ENCODE results near the gene DARS2. TPM values are rescaled to one million over a fixed set of nuclear protein-coding genes. Genes with fewer than 3 reads are reported as not detected.

DARS2 gene
- total RNA-seq, 1 donor from 2014 or later: 9.5 TPM

DNA sequence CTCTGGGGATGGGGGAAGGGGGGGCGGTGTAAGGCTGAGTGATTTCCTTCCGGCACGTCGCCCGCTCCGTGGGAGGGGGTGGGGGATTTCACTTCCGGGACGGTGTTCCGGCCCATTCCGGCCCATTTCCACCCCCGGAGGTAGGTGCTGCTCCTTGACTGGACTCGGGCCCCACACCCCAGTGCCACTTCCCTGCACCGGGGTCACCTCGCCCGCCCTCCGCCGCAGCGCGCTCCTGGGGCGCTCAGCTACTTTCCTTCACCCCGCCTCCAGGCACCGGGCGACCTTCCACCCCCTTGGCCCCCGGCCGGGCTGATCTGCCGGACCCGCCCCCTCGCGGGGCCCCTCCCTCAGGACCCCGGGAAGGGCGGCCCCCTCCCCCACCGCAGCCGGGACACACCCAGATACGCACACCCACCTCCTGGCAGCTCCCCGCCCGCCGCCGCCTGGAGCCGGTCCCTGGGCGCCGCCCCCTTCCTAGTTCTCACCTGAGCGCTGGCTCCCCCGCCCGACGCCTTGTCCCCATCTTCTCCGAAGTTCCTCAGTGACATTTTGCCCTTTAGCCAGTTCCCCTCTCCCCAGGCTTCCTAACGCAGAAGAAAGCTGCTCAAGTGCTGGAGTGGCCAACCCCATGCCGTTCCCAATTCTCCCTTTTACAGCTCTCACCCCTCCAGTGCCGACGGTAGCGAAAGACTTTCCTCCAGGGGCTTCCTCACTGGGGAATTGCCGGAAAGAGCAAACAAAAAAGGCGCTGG is 44.0 kb downstream of the DARS2 start, which contains the start of gene ZBTB37:
Gene ZBTB37, plus strand, starts transcription at position 115 of the 755 bp plus-strand sequence. CDS start 1,846 bp downstream, outside the sequence.
- peaks cover 37% of the 10 kb centered on the region for H3K36me3 Mint-ChIP-seq (ENCODE audit: low read depth)
- H3K27ac Mint-ChIP-seq (ENCODE audit: unreplicated experiment): peak within 1 kb of the TSS; percentile 98
- DNase-seq (ENCODE audit: low spot score): peak; percentile 96
- H3K27me3 Mint-ChIP-seq (ENCODE audit: low read depth): no peaks in the 10 kb centered on the region
- peaks cover 58% of the 10 kb centered on the region for H3K4me1 Mint-ChIP-seq (ENCODE audit: low read depth)
- TF ChIP-seq, protein P1, sequence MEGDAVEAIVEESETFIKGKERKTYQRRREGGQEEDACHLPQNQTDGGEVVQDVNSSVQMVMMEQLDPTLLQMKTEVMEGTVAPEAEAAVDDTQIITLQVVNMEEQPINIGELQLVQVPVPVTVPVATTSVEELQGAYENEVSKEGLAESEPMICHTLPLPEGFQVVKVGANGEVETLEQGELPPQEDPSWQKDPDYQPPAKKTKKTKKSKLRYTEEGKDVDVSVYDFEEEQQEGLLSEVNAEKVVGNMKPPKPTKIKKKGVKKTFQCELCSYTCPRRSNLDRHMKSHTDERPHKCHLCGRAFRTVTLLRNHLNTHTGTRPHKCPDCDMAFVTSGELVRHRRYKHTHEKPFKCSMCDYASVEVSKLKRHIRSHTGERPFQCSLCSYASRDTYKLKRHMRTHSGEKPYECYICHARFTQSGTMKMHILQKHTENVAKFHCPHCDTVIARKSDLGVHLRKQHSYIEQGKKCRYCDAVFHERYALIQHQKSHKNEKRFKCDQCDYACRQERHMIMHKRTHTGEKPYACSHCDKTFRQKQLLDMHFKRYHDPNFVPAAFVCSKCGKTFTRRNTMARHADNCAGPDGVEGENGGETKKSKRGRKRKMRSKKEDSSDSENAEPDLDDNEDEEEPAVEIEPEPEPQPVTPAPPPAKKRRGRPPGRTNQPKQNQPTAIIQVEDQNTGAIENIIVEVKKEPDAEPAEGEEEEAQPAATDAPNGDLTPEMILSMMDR (IDR thresholded peaks at IDR 0.05): no peak
- peak within 1 kb of the TSS; percentile 91 for H3K4me3 Mint-ChIP-seq (ENCODE audit: unreplicated experiment)
- H3K9me3 Mint-ChIP-seq (ENCODE audit: low read depth): no peaks in the 10 kb centered on the region

DNA sequence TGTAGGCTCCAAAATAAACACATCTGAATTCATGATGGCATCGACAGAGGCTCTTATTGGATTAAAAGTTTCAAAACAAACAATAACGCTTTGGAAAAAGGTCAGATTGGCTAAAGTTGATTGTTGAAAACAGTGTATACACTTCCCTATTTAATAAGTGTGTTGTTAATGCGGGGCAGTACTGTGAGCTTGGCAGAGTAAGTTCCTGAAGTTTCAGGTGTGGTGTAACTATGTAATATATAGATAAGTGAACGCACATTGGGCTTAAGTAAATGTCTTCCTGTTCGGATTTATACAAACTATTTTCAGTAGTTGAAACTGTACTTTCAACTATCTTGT is 44.5 kb downstream of the DARS2 start:
- no peak for DNase-seq (ENCODE audit: low spot score)
- H3K9me3 Mint-ChIP-seq (ENCODE audit: low read depth): no peaks in the 10 kb centered on the region
- peak overlapping the region; percentile 98 for H3K27ac Mint-ChIP-seq (ENCODE audit: unreplicated experiment)
- H3K36me3 Mint-ChIP-seq (ENCODE audit: low read depth): peaks cover 33% of the 10 kb centered on the region
- TF ChIP-seq, protein P1 (IDR thresholded peaks at IDR 0.05): no peak
- peaks cover 54% of the 10 kb centered on the region for H3K4me1 Mint-ChIP-seq (ENCODE audit: low read depth)
- peak overlapping the region; percentile 91 for H3K4me3 Mint-ChIP-seq (ENCODE audit: unreplicated experiment)
- no peaks in the 10 kb centered on the region for H3K27me3 Mint-ChIP-seq (ENCODE audit: low read depth)

DNA sequence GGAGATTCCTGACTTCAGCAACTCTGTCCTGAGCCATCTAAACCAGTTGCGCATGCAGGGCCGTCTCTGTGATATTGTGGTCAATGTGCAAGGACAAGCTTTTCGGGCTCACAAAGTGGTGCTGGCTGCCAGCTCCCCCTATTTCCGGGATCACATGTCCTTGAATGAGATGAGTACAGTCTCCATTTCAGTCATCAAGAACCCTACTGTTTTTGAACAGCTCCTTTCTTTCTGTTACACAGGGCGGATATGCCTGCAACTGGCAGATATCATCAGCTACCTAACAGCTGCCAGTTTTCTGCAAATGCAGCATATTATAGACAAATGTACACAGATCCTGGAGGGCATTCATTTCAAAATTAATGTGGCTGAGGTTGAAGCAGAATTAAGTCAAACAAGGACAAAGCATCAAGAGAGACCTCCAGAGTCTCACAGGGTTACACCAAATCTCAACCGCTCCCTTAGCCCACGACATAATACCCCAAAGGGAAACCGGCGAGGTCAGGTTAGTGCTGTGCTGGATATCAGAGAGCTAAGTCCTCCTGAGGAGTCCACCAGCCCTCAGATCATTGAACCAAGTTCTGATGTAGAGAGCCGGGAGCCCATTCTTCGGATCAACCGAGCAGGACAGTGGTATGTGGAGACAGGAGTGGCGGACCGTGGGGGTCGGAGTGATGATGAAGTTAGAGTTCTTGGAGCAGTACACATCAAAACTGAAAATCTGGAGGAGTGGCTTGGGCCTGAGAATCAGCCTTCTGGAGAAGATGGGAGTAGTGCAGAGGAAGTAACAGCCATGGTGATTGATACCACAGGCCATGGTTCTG is 46.0 kb downstream of the DARS2 start:
- no peak overlapping the region for H3K4me3 Mint-ChIP-seq (ENCODE audit: unreplicated experiment)
- no peak for DNase-seq (ENCODE audit: low spot score)
- TF ChIP-seq, protein P1 (IDR thresholded peaks at IDR 0.05): no peak
- H3K36me3 Mint-ChIP-seq (ENCODE audit: low read depth): peaks cover 26% of the 10 kb centered on the region
- no peak overlapping the region for H3K27ac Mint-ChIP-seq (ENCODE audit: unreplicated experiment)
- no peaks in the 10 kb centered on the region for H3K9me3 Mint-ChIP-seq (ENCODE audit: low read depth)
- H3K27me3 Mint-ChIP-seq (ENCODE audit: low read depth): no peaks in the 10 kb centered on the region
- peaks cover 39% of the 10 kb centered on the region for H3K4me1 Mint-ChIP-seq (ENCODE audit: low read depth)

DNA sequence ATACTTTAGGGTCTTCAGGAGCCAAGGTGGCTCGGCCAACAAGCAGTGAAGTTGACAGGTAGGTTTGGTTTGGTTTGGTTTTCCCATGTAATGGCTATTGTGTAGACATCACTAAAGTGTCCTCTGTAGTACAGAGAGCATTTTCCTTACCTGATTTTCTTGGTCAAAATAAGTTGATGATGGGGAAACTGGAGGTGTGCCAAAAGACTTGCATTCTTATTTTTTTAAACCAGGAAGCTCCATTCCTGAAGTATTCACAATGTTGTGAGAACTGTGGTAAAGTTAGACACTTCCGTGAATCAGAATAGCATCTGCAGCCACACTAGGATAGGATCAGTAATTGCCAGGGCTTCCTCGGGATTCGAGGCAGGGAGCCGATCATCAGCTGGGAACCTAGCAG is 46.6 kb downstream of the DARS2 start:
- Mint-ChIP-seq H3K4me1 (ENCODE audit: low read depth) (peaks cover 32% of the 10 kb centered on the region), H3K4me3 (ENCODE audit: unreplicated experiment) (no peak overlapping the region), H3K27me3 (ENCODE audit: low read depth) (no peaks in the 10 kb centered on the region), H3K27ac (ENCODE audit: unreplicated experiment) (no peak overlapping the region), H3K9me3 (ENCODE audit: low read depth) (no peaks in the 10 kb centered on the region), H3K36me3 (ENCODE audit: low read depth) (peaks cover 25% of the 10 kb centered on the region)
- no peak for DNase-seq (ENCODE audit: low spot score)
- TF ChIP-seq, protein P1 (IDR thresholded peaks at IDR 0.05): no peak

DNA sequence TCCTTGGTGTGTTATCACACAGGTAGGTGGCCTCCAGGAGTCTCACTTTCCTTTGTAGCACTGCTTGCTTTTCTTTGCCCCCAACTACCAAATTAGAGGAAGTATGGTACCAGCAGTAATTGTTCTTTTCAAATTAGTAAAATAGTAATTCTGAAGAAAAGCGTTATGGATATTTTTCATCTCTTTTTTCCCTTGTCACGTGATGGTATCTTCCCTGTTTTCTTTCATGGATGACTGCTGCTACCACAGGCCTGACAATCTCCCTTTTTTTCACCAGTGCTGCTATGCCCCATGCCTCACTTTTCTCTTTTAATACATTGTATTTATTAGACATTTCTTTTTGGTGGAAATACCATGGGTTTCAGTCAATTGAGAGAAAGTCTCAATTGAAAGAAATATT is 47.0 kb downstream of the DARS2 start:
- DNase-seq (ENCODE audit: low spot score): no peak
- H3K27me3 Mint-ChIP-seq (ENCODE audit: low read depth): no peaks in the 10 kb centered on the region
- TF ChIP-seq, protein P1 (IDR thresholded peaks at IDR 0.05): no peak
- H3K4me1 Mint-ChIP-seq (ENCODE audit: low read depth): peaks cover 28% of the 10 kb centered on the region
- peaks cover 24% of the 10 kb centered on the region for H3K36me3 Mint-ChIP-seq (ENCODE audit: low read depth)
- H3K27ac Mint-ChIP-seq (ENCODE audit: unreplicated experiment): no peak overlapping the region
- no peaks in the 10 kb centered on the region for H3K9me3 Mint-ChIP-seq (ENCODE audit: low read depth)
- H3K4me3 Mint-ChIP-seq (ENCODE audit: unreplicated experiment): no peak overlapping the region
